ENCODE results near the gene DIP2C.
"Not testable (repeated sequence)": the region's sequence is repeated elsewhere in the genome, so short reads cannot be mapped to it uniquely, and the experiment has no call there.

DIP2C gene

GRCh38 chr10:714214-714613 is 24.7 kb upstream of the DIP2C start:
- no peak overlapping the region for H3K4me3 Mint-ChIP-seq

GRCh38 chr10:712575-712974 is 23.1 kb upstream of the DIP2C start:
- H3K9me3 Mint-ChIP-seq, result peaks cover 7% of the 10 kb centered on the region
- H3K4me1 Mint-ChIP-seq, result no peaks in the 10 kb centered on the region
- H3K36me3 Mint-ChIP-seq, result no peaks in the 10 kb centered on the region
- no peak overlapping the region for H3K27ac Mint-ChIP-seq
- no peak overlapping the region for H3K4me3 Mint-ChIP-seq
- H3K27me3 Mint-ChIP-seq, result peaks cover 5% of the 10 kb centered on the region

More at GRCh38 chr10:714214-714613, 24.7 kb upstream of the DIP2C start:
- no peak overlapping the region for H3K27ac Mint-ChIP-seq
- H3K36me3 Mint-ChIP-seq, result peaks cover 2% of the 10 kb centered on the region
- H3K4me1 Mint-ChIP-seq, result no peaks in the 10 kb centered on the region
- H3K27me3 Mint-ChIP-seq, result peaks cover 9% of the 10 kb centered on the region
- peaks cover 7% of the 10 kb centered on the region for H3K9me3 Mint-ChIP-seq

GRCh38 chr10:712089-712488 is 22.6 kb upstream of the DIP2C start:
- Mint-ChIP-seq H3K27me3 (peaks cover 7% of the 10 kb centered on the region), H3K4me3 (no peak overlapping the region), H3K4me1 (no peaks in the 10 kb centered on the region)

GRCh38 chr10:707861-708260 is 18.4 kb upstream of the DIP2C start:
- no peaks in the 10 kb centered on the region for H3K4me1 Mint-ChIP-seq
- no peak overlapping the region for H3K27ac Mint-ChIP-seq
- H3K36me3 Mint-ChIP-seq, result peaks cover 2% of the 10 kb centered on the region
- H3K9me3 Mint-ChIP-seq, result peaks cover 8% of the 10 kb centered on the region
- H3K27me3 Mint-ChIP-seq, result peaks cover 11% of the 10 kb centered on the region
- H3K4me3 Mint-ChIP-seq, result no peak overlapping the region

More at GRCh38 chr10:712089-712488, 22.6 kb upstream of the DIP2C start:
- Mint-ChIP-seq H3K9me3 (peaks cover 7% of the 10 kb centered on the region), H3K36me3 (no peaks in the 10 kb centered on the region), H3K27ac (no peak overlapping the region)

- Mint-ChIP-seq H3K27ac (no peak overlapping the region), H3K9me3 (peaks cover 11% of the 10 kb centered on the region), H3K27me3 (peaks cover 13% of the 10 kb centered on the region), H3K4me3 (no peak overlapping the region), H3K4me1 (no peaks in the 10 kb centered on the region), H3K36me3 (peaks cover 2% of the 10 kb centered on the region)
Observed at GRCh38 chr10:707456-707855, 18.0 kb upstream of the DIP2C start.

GRCh38 chr10:703118-703517 is 13.7 kb upstream of the DIP2C start:
- H3K36me3 Mint-ChIP-seq, result peaks cover 2% of the 10 kb centered on the region
- H3K9me3 Mint-ChIP-seq, result peaks cover 11% of the 10 kb centered on the region
- peaks cover 17% of the 10 kb centered on the region for H3K27me3 Mint-ChIP-seq
- no peak overlapping the region for H3K27ac Mint-ChIP-seq
- H3K4me3 Mint-ChIP-seq, result no peak overlapping the region
- H3K4me1 Mint-ChIP-seq, result no peaks in the 10 kb centered on the region

- H3K27ac Mint-ChIP-seq, H3K4me3 Mint-ChIP-seq, H3K4me1 Mint-ChIP-seq, H3K36me3 Mint-ChIP-seq: not testable (repeated sequence)
- peaks cover 18% of the 10 kb centered on the region for H3K27me3 Mint-ChIP-seq
- peaks cover 11% of the 10 kb centered on the region for H3K9me3 Mint-ChIP-seq
Observed at GRCh38 chr10:700183-700582, 10.7 kb upstream of the DIP2C start.

- no peak overlapping the region for H3K4me3 Mint-ChIP-seq
- no peaks in the 10 kb centered on the region for H3K9me3 Mint-ChIP-seq
- H3K27ac Mint-ChIP-seq, result no peak overlapping the region
- H3K36me3 Mint-ChIP-seq, result no peaks in the 10 kb centered on the region
- H3K4me1 Mint-ChIP-seq, result no peaks in the 10 kb centered on the region
- peaks cover 18% of the 10 kb centered on the region for H3K27me3 Mint-ChIP-seq
Observed at GRCh38 chr10:697097-697875, 7.8 kb upstream of the DIP2C start.

GRCh38 chr10:695396-695795 is 5.9 kb upstream of the DIP2C start:
- H3K27me3 Mint-ChIP-seq, result peaks cover 26% of the 10 kb centered on the region
- no peak overlapping the region for H3K4me3 Mint-ChIP-seq
- no peak overlapping the region for H3K27ac Mint-ChIP-seq
- no peaks in the 10 kb centered on the region for H3K9me3 Mint-ChIP-seq
- H3K36me3 Mint-ChIP-seq, result no peaks in the 10 kb centered on the region
- peaks cover 3% of the 10 kb centered on the region for H3K4me1 Mint-ChIP-seq

GRCh38 chr10:693506-693905 is 4.0 kb upstream of the DIP2C start:
- Mint-ChIP-seq H3K27me3 (peaks cover 27% of the 10 kb centered on the region), H3K9me3 (no peaks in the 10 kb centered on the region), H3K4me3 (no peak overlapping the region), H3K27ac (no peak overlapping the region), H3K36me3 (no peaks in the 10 kb centered on the region), H3K4me1 (peaks cover 5% of the 10 kb centered on the region)

- H3K9me3 Mint-ChIP-seq, result no peaks in the 10 kb centered on the region
Observed at GRCh38 chr10:692682-693351, 3.3 kb upstream of the DIP2C start.

GRCh38 chr10:691216-691615 is 1.7 kb upstream of the DIP2C start:
- Mint-ChIP-seq H3K27ac (no peak overlapping the region), H3K36me3 (no peaks in the 10 kb centered on the region), H3K4me3 (peak overlapping the region; percentile 42), H3K27me3 (peaks cover 34% of the 10 kb centered on the region), H3K9me3 (no peaks in the 10 kb centered on the region), H3K4me1 (peaks cover 5% of the 10 kb centered on the region)

More at GRCh38 chr10:692682-693351, 3.3 kb upstream of the DIP2C start:
- peaks cover 5% of the 10 kb centered on the region for H3K4me1 Mint-ChIP-seq
- no peak overlapping the region for H3K4me3 Mint-ChIP-seq
- no peaks in the 10 kb centered on the region for H3K36me3 Mint-ChIP-seq
- H3K27ac Mint-ChIP-seq, result no peak overlapping the region
- peaks cover 30% of the 10 kb centered on the region for H3K27me3 Mint-ChIP-seq

- H3K27ac Mint-ChIP-seq, result no peak overlapping the region
- peaks cover 5% of the 10 kb centered on the region for H3K4me1 Mint-ChIP-seq
- peak overlapping the region; percentile 63 for H3K4me3 Mint-ChIP-seq
- no peaks in the 10 kb centered on the region for H3K9me3 Mint-ChIP-seq
- no peaks in the 10 kb centered on the region for H3K36me3 Mint-ChIP-seq
- peaks cover 34% of the 10 kb centered on the region for H3K27me3 Mint-ChIP-seq
Observed at GRCh38 chr10:690372-691161, 1.1 kb upstream of the DIP2C start.

- peaks cover 34% of the 10 kb centered on the region for H3K27me3 Mint-ChIP-seq
- H3K4me3 Mint-ChIP-seq, result no peak overlapping the region
- H3K36me3 Mint-ChIP-seq, result no peaks in the 10 kb centered on the region
- peaks cover 5% of the 10 kb centered on the region for H3K4me1 Mint-ChIP-seq
- H3K27ac Mint-ChIP-seq, result no peak overlapping the region
- H3K9me3 Mint-ChIP-seq, result no peaks in the 10 kb centered on the region
Observed at GRCh38 chr10:689121-689451, 382 bp downstream of the DIP2C start.

GRCh38 chr10:688312-689120 is 952 bp downstream of the DIP2C start:
- no peak overlapping the region for H3K4me3 Mint-ChIP-seq
- no peaks in the 10 kb centered on the region for H3K36me3 Mint-ChIP-seq
- no peaks in the 10 kb centered on the region for H3K9me3 Mint-ChIP-seq
- H3K27me3 Mint-ChIP-seq, result peaks cover 34% of the 10 kb centered on the region
- peaks cover 5% of the 10 kb centered on the region for H3K4me1 Mint-ChIP-seq
- H3K27ac Mint-ChIP-seq, result no peak overlapping the region

All from activated naive CD4-positive, alpha-beta T cell treated with anti-CD3 and anti-CD28 coated beads, Interleukin-2, amount 50 U/mL, for 24 hours (primary cell).